CD4-positive, alpha-beta T cell treated with Interferon alpha-2 for 1 hour (primary cell): ENCODE data around the gene CNNM4.
A peak's percentile ranks its signal among the peaks of the same experiment; 100 is the strongest.

Source experiments
- DNase-seq, 2 donors: peaks; one replicate each; pipeline ENCODE4 v3.0.0-alpha.2; 2020 to 2022

The CNNM4 gene

GRCh38 chr2:96815326-96816126 is 54.8 kb downstream of the CNNM4 start:
- peak in 1 of 2 donors; percentile 11 for DNase-seq

DNA sequence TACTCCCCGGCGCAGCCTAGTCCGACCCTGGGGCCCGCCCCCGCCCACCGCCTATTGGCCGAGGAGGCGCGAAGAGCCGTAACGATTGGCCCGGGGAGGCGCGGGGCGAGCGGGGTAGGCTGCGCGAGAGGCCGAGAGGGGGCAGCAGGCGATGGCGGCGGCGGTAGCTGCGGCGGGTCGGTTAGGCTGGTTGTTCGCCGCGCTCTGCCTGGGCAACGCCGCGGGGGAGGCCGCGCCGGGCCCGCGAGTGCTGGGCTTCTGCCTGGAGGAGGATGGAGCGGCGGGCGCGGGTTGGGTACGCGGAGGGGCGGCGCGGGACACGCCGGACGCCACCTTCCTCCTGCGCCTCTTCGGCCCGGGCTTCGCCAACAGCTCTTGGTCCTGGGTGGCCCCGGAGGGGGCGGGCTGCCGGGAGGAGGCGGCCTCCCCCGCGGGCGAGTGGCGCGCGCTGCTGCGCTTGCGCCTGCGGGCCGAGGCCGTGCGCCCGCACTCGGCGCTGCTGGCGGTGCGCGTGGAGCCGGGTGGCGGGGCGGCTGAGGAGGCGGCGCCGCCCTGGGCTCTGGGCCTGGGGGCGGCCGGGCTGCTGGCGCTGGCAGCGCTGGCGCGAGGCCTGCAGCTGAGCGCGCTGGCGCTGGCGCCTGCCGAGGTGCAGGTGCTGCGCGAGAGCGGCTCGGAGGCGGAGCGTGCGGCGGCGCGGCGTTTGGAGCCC is 55.6 kb downstream of the CNNM4 start, which contains the start of gene CNNM3:
Gene CNNM3, plus strand, starts transcription at position 142 of the 709 bp plus-strand sequence. Its CDS starts 10 bp downstream, at position 152.
- DNase-seq: peak; percentile 93 to 96

DNA sequence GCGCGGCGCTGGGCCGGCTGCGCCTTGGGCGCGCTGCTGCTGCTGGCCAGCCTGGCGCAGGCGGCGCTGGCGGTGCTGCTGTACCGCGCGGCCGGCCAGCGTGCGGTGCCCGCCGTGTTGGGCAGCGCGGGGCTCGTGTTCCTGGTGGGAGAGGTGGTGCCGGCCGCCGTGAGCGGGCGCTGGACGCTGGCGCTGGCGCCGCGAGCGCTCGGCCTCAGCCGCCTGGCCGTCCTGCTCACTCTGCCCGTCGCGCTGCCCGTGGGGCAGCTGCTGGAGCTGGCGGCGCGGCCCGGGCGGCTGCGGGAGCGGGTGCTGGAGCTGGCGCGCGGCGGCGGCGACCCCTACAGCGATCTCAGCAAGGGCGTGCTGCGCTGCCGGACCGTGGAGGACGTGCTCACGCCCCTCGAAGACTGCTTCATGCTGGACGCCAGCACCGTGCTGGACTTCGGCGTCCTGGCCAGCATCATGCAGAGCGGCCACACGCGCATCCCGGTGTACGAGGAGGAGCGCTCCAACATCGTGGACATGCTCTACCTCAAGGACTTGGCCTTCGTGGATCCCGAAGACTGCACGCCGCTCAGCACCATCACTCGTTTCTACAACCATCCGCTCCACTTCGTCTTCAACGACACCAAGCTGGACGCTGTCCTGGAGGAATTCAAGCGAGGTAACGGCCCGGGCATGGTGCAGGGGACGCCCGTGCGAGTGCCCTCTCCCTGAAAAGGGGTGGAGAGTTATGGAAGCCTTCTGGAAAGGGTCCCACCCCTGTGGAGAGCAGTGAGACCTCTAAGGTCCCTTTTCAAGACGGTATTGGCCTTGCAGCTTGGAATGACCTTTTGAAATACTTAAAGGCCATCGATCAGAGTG is 56.4 kb downstream of the CNNM4 start:
- DNase-seq: no peak

- no peak for DNase-seq
These were observed 57.2 kb downstream of the CNNM4 start for GRCh38 chr2:96817882-96818281.

DNA sequence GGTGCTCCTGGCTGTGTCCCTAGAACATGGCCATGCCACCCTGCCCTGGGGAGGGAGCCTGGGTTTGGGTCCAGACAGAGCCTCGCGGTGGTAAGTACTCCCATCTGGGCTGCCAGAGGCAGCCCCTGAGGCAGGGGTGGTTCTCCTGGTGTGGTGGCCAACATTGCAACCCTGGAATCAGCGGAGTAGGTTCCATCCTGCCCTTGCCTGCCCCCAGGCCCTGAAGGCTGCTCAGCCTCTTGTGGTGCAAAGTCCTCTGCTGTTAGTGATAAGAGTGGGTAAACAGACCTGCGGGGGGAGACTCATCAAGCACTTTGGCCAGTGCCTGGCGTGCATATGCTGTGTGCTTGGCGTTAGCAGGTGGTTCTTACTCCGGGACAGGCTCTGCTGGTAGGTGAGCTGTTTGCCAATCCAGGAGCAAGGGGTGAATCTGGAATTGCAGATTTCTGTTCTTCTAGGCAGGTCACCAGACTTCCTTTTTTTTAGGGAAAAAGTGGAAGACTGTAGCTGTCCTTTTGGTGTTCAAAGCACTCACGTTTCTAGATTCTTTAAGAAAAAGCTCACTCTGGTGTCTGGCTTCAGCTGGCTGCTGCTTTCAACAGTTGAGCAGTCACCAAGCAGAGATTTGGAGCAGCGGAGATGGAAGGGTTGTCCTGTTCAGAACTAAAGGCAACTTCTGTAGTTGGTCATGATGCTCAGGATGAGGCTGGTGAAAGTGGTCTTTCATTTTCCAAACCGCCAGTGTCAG is 58.6 kb downstream of the CNNM4 start:
- no peak for DNase-seq

GRCh38 chr2:96819876-96820511 is 59.3 kb downstream of the CNNM4 start:
- no peak for DNase-seq

DNA sequence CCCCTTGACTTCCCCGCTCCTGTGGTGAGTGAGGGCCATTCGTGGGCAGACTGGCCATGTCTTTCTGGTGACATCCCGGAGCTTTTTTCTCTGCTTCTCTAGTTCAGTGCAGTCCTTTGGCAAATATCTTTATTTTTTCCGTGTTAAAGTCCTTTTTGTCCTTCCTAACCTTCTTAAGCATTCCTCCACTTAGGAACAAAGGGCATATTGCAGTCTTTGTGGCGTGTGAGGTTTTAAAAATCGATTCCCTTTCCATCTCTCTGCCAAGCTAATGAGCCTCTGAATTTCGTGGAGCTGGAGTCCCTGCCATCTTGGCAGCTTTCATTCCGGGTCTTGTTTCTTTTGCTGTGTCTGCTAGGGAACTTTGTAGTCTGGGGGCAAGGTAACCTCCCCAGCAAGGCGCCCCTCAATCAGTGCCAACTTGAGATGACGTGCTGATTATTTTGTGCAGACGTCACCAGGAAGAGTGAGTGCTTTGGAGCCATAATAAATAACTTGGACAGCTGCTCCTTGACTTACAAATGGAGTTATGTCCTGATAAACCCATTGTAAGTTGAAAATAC is 60.5 kb downstream of the CNNM4 start:
- DNase-seq: no peak

- no peak for DNase-seq
These were observed 62.1 kb downstream of the CNNM4 start for GRCh38 chr2:96822786-96823185.

- no peak for DNase-seq
These were observed 62.5 kb downstream of the CNNM4 start for GRCh38 chr2:96823198-96823597.

- DNase-seq: no peak
These were observed 63.6 kb downstream of the CNNM4 start for GRCh38 chr2:96824079-96824870.

DNA sequence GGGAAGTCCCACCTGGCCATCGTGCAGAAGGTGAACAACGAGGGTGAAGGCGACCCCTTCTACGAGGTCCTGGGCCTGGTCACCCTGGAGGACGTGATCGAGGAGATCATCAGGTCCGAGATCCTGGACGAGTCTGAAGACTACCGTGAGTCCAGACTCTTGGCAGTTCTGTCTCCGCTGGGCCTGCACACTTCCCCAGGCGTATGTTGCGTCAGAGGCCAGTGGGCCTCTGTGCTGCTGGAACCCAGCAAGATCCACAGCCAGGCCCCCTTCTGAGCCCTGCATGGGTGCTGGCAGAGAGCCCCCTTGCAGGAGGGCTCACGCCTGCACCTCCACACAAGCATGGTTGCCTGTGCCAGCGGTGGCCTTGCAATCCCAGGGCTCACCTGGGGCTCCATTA is 64.4 kb downstream of the CNNM4 start:
- no peak for DNase-seq

DNA sequence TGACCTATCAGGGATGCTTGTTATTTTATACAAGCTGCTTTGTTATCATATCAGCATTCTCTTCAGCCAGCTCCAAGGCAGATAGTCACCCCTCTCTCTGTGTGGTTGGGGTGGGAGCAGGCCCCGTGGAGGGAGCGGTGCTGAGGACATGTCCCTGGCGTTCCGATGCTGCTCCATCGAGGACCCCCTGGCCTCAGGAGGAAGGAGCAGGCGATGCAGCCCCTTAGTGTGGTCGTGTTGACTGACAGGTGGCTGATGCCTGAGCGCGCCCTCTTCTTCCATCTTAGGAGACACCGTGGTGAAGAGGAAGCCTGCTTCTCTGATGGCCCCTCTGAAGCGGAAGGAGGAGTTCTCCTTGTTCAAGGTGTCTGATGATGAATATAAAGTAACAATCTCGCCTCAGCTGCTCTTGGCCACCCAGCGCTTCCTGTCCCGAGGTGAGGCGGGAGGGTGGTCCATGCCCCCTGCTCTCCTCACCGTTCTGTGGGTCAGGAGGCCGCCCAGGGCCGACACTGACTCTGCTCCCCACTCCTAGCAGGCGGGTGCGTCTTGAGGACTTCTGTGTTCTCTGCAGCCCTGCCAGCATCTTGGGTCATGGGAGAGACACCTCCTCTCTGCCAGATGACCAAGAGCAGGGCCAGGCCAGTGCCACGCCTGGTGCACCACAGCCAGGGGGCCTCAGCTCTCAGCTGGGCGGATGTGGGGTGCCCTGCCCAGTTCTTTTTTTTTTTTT is 66.0 kb downstream of the CNNM4 start:
- no peak for DNase-seq

DNA sequence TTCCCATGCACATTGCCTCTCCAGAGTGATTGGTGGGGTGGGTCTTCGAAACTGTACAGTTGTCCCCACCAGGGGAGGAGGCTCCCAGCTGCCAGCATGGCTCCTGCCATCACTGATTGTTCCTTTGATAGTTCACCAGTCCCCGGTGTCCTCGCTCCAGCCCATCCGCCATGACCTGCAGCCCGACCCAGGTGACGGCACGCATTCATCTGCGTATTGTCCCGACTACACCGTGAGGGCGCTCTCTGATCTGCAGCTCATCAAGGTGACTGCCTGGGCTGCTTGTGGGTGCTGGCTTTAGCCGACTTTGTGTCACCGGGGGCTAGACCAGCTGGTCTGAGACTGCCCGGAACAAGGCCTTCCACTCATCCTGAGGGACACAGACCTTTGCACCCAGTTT is 67.7 kb downstream of the CNNM4 start:
- DNase-seq: no peak

DNA sequence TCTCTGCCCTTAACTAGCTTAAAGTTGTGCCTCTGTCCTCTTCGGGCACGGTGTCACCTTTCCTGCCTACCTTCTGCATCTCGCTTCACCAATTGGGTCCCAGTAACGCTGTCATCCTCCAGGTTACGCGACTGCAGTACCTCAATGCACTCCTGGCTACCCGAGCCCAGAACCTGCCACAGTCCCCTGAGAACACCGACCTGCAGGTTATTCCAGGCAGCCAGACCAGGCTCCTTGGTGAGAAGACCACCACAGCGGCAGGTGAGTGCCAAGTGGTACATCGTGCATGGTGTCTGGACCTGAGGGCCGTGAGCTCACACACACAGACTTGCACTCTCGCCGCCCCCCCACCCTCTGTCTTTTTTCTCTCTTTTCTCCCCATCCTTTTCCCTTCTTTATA is 68.2 kb downstream of the CNNM4 start:
- DNase-seq: no peak

GRCh38 chr2:96830044-96830562 is 69.4 kb downstream of the CNNM4 start:
- DNase-seq: no peak

DNA sequence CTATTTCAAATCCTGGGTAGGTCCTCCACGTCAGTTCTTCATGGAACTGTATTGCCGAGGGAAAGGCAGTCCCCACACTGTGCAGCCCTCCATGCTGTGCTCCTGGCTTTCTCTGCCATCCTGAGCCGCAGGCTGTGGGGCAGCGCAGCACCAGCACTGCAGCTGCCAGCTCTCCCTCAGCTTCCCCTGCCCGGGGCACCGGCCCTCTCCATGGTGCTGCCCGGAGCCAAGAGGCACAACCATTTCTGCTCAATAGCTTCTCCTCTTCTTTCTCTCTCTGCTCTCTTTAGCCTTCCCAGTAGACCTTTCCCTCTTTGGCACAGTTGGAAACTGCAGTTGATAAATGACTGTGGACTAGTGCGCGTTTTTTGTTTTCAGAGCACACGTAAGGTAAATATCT is 71.0 kb downstream of the CNNM4 start:
- no peak for DNase-seq

DNA sequence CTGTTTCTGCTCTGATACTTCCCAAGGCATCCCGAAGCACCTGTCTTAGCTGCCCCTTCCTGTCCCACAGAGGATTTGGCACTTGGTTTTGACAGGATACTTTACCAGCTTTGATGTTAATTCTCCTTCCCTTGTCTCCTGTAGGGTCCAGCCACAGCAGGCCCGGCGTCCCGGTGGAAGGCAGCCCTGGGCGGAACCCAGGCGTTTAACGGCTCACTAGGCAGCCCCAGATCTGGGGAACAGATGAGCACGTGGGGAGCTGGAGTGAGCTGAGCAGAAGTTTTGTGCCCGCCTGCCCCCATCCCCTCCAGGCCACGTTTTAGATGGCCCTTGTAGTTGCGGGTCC is 71.7 kb downstream of the CNNM4 start:
- no peak for DNase-seq

DNA sequence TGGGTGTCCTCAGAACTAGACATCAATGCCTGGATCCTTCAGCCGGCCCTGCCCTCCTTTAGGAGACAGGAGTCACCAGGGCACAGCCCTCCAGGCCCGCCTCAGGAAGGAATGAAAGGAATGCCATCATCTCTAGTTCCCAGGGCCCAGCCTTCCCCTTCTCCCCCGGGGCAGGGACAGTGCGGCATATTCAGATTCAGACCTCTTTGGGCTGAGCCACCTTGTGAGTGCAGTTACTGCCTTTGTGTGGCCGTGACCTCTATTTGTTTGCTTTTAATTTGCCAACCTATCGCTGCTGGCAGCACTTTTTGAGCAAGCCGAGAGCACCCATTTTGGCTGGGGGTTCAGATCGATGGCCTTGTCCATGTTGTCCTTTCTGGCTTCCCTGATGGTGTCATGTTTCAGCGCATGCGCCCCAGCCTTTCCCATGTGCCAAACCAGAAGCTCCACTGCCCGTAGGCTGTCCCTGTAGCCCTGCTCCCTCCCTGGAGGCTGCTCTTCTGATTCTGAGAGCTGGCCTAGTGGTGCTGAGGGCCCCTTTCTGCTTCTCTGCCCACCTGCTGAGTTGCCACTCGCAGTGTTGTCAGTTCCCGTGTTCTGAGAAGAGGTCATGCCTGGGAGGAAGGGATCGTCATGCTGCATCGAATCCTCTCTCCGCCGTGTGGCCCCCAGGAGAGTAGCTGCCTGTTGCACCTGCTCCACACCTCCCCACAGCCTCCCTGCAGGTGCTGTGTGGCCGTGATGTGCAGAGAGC is 72.2 kb downstream of the CNNM4 start:
- DNase-seq: no peak

GRCh38 chr2:96835830-96836229 is 75.1 kb downstream of the CNNM4 start:
- DNase-seq: no peak
